Bone marrow (tissue), 2 donors: ENCODE data around the gene RNF14.

Source experiments
- DNase-seq, 2 donors: peaks; one replicate each; lab custom pipeline; 2025; lab: John Stamatoyannopoulos, UW

The RNF14 gene

DNA sequence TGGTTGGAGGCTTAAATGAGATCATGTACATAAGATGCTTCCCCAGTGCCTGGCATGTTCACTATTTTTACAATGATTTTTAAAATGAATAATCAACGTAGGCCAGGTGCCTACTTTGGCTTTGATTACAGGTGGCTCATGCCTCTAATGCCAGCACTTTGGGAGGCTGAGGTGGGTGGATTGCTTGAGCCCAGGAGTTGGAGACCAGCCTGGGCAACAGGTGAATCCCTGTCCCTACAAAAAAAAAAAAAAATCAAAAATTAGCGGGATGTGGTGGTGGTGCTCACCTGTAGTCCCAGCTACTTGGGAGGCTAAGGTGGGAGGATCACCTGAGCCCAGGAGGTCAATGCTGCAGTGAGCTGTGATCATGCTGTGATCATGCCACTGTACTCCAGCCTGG lies 20.1 kb upstream of the RNF14 start:
- DNase-seq = no peak

DNA sequence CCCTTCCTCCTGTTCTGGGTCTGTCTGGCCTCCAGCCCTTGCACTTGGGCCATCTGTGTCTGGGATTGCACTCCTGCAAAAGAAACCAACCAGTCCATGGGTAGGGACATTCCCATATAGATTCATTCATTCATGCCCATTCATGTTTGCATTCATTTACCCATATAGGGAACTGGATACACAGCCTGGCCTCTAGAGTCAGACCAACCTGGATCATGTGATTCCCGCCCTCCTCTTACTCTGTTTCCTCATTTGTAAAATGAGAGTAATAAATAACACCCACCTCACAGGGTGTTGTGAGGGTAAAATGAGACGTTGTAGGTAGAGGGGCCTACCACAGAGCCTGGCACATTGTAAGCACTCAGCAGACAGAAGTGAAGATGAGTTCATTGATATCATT lies 19.4 kb upstream of the RNF14 start:
- no peak for DNase-seq

DNA sequence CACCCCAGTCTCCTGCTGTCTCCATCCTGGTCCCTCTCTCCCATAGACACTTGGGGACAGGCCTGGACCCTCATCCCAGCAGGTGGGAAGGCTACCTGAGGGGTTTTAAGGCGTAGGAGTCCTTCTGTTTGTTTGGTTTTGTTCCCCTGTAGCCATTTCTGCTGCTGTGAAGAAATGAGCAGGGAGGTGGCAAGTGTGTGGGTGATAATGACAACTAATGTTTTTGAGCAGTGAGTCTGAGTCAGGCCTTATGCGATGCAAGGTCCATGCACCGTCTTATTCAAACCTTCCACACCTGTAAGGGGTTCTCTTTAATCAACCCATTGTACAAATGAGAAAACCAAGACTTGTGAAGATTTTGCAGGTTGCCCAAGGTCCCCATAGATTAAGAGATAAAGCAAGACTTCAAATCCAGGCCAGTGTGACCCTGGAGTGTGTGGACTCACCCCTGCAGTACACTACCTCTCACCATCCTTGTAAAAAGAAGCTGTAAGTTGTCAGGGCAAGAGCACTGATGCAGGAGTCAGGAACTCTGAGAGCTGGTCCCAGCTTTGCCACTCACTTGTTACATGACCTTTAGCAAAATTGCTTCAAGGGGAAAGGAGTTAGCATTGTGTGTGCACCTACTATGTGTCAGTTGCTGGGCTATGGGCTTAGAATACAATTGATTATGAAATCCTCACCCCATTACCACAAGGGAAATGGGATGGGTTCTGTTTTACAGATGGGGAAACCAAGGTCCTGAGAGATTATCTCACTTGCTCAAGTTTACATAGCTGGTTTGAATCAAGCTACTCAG lies 18.5 kb upstream of the RNF14 start:
- DNase-seq = no peak

DNA sequence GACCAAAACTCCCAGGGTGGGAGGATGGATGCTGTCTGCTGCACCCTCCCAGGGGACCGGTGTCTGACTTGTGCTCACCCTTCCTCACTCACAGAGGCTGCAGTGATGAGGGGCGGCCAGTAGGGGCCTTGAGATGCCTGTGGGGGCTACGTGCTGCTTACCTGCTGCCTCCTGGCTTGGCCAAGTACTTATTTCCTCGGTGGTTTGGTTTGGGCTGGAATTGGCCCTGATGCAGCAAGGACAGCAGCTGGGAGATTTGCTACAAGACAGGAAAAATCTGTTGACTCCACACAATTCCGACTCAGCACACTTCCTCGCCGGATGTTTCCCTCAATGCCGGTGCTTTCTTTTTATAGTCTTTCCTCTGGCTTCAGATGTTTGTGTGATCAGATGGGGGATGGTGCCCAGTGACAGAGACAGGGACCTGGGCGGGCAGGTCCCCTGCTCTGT lies 17.5 kb upstream of the RNF14 start:
- no peak for DNase-seq

DNA sequence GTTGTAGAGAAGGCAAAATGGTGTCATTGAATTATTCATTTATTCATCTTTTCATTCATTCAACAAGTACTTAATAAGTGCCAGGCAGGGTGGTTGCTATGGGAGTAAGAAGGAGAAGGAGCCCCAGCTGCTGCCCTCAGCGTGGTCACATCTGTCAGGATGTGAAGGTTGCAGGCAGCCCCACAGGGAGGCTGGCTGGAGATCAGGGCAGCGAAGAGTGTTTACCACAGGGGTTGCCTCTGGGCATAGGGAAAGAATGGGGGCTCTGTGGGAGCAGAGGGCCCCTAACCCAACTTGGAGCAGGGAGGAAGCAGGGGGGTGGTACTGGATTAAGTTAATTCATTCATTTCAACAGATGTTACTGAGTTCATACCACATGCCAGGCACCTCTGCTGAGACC lies 16.9 kb upstream of the RNF14 start:
- DNase-seq = no peak

DNA sequence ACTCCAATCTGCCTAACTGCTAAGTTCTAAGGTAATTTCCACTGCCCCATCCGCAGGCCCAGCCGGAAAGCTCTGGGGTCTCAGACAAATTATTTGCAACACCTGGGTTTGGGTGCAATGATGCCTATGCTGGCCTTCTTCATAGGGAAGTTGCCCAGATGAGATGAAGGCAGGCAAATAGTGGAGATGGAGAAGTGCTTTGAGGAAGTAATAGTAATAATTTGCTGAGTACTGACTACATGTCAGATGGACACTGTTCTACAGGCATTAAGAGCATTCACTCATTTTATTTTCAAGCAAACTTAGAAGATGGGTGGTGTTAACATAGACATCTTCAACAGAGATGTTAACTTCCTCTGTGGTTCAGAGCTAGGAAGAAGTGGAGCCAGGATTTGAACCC lies 14.7 kb upstream of the RNF14 start:
- no peak for DNase-seq

DNA sequence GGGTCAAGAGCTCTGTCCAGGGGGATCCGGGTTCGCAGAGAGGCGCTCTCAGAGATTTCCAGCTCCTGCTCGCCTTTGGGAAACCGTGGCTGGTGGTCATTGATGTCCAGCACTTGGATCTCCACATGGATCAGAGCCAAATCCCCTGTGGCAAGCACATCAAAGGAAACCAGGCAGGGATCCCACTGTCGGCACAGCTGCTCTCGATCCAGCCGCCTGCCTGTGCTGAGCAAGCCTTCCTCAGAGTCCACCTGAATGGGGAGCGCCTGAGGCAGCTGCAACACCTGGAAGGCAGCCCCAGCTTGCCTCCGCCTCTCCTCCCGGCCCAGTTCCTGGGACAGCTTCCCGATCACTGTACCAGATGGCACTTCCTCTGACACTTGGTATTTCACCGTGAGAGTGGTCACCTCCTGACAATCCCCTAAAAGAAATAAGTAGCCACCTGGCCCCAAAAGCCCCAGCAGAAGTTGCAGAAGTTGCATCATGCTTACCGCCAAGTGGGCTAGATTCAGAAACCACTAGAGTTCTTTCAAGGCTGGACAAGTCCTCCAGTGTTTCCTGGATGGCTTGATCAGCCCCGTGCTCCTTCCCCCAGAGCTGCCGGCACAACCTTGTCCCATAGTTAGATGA lies 11.4 kb upstream of the RNF14 start:
- DNase-seq = no peak

DNA sequence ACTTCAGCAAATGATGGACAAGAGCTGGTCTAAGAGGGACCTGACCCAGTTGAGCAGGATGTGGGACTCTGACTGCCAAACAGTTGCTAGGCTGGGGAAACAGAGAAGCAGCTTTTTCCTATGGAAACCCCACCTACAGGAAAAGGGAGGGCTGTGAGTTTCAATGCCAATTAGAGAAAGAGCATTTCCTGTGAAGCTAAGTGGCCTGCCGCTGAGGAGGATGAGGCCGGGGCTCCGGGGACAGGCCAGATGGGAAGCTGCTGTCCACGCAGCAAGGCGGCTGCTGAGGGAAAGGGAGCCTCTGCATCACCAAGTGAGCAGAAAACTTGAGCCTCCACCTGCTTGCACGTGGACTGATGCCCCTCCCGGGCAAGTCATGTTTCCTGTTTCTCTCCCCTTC lies 10.8 kb upstream of the RNF14 start, which contains the start of gene PCDH12:
Gene PCDH12, minus strand, starts transcription at position 90 of the 400 bp plus-strand sequence. CDS start 351 bp downstream, outside the sequence.
- peak in 1 of 2 donors; percentile 25 for DNase-seq

DNA sequence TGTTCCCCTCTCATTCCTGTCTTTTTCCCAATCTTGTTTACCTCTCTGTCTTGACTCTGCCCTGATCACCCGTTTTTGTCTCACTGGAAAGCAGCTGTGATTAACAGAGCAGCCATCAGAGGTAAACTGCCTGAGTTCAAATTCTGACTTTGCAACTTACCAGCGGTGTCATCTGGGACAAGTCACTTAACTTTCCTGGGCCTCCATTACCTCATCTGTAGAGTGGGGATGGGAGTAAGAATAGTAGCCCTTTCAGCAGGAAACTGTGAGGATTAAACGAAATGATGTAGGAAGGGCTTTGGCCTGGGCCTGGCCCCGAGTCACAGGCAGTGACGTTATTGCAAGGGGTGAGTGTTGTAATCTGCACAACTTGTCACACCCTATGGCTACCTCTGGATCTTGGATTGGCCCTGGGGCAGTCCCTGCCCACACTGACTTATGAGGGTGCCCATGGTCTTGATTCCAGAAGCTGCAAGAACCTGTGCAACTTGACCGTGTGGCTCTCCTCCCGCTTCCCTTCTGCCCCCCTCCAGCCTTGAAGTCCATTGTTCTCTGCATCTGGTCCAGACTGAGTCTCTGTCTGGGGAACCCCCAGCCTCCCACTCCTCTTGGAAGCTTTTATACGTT lies 10.2 kb upstream of the RNF14 start:
- peak in 1 of 2 donors; percentile 20 for DNase-seq

DNA sequence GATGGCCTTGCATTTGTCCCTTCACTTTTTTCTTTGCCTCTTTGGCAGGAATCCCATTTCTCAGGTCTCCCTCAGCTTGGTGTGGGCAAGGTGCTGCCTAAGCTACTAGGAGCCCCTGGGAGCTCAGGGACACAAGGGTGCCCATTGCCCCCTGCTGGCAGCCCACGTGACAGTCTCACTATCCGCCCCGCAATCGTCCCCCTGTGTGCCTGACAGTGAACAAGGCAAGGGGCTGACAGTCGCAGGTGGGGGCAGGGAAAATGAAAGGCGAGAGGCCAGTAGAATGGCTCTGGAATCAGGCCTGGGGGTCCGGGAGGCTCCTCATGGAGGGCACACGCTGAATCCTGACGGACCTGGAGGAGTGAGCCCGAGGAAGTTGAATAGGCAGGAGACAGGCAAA lies 8.9 kb upstream of the RNF14 start:
- DNase-seq = no peak

DNA sequence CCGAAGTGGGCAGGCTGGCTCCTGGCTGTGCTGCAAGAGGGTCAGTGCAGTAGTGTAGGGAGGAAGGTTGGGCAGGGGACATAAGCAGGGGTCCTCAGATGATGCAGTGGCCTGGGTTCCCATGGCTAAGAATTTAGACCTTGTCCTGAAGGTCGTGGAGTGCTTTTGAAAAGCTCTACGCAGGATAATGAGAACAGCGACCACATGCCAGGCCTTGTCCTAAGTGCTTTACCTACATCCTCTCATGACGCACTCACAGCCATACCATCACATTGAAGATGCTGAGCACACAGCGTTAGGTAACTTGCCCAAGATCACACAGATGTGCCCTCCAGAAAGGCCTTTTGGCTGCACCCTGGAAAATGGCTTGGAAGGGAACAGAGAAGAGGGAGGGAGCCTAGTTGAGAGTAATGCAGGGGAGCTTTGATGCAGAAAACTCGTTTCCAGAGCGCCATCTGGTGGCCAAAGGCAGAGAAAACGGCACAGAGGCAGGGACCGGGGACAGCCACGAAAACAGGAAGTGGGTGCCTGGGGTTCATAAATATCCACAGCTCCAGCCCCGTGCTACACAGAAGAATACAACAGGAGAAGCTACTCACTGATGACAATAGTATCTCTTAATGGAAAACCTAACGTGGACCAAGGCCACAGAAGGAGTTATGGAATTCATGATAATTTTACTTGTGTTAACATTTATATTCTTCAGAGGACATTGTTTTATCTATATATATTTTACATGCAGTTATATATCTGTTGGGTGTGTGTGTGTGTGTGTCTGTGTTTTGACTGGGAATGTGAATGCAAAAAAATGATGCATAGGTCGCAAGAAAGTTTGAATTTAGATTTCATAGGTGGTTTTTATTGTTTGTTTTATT lies 8.2 kb upstream of the RNF14 start:
- peak; percentile 69 to 90 for DNase-seq

DNA sequence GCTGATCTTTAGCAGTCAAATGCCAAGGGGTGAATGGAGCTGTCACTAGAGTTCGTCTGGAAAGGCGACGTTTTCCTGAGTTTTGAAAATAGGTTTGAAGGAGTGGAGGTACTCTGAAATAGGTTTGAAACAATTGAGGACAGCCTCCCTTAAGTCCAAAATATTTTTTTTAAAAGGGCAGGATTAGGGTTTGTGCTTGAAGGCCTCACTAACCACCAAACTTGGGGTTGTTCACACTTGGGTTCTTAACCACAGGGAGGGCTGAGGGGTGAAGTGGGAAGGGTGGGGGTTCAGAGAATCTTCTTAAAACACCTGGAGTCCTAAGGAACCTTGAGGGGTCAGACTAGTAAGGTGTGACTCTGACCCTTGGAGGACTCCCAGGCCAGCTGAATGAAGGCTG lies 7.4 kb upstream of the RNF14 start:
- DNase-seq = no peak

DNA sequence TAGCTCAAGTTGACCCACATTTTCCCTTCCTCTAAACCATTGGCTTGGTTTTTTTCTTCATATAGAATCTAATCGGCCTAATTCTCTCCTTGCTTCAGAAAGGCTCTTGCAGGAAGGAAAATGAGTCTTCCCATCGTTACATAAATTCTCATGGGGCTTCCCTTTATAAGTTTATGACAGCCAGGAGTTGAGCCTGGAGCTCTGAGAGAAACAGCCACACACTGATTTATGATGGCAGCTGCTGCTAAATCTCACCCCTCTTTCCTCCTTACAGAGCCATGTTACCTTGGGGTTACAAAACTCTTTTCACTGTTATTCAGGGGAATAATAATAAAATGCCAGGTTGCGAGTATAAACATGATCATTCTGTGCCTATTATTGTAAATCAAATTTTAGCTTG lies 5.2 kb upstream of the RNF14 start:
- DNase-seq = no peak

DNA sequence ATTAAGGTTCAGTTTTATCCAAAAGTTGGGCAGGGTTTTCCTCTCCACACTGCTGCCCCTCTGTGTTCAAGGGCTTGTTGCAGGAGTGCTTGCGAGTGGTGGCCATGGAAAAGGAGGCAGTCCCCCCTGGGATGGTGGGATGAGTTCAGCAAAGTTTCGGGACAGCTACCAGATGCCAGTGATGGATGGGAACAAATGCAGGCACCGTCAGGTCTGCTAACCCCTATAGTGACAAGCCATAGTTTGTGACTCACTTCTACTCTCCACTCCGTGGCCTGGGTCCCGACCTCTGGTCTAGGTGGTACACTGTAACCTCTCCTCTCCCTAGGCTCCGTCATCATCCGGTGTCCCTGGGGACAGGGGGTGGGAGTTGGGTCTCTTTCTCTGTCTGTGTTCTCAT lies 3.8 kb upstream of the RNF14 start:
- no peak for DNase-seq

DNA sequence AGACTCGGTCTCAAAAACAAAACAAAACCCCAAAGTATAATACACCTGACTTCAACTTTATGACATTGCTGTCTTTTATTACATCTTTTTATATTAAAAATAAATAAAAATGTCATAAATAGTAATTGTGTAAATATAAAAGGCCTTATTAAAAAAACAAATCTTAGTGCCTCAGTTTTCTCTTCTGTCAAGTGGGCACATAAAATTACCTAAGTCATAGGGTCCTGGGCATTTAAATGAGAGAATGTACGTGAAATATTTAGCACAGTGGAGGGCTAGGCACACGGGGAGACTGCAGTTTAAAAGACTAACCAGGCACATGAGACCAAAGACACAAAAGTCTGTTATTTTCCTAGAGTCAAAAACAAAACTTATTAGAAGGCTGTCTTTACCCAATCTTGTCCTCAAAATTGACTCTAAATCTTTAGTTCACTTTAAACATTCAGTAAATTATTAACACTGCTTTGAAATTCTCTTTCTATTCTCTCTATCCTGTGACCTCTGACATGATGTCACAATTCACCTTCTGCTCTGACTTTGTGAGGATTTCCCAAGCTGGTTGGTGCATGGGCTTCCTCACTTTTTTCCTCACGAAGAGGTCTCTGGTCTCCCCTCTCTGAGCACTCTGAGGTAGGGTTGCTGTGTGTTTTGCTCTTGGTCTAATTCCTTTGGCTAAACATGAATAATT lies 2.5 kb upstream of the RNF14 start:
- DNase-seq = no peak

DNA sequence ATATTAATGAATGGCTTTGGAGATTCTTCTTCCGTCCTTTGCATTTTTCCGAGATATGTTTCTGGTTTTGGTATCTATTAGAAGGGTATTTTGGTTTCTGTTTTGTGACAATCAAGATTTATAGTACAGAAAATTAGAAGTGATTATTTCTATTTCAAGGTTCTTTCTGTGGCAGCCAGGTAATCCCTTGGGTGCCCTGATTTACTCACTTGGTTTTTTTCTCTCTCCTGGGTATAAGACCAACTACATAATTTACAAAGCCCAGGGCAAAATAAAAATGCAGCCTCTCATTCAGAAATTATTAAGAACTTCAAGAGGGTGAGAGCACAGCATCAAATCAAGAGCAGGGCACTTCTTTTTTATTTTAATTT lies 2.0 kb upstream of the RNF14 start:
- DNase-seq = no peak

DNA sequence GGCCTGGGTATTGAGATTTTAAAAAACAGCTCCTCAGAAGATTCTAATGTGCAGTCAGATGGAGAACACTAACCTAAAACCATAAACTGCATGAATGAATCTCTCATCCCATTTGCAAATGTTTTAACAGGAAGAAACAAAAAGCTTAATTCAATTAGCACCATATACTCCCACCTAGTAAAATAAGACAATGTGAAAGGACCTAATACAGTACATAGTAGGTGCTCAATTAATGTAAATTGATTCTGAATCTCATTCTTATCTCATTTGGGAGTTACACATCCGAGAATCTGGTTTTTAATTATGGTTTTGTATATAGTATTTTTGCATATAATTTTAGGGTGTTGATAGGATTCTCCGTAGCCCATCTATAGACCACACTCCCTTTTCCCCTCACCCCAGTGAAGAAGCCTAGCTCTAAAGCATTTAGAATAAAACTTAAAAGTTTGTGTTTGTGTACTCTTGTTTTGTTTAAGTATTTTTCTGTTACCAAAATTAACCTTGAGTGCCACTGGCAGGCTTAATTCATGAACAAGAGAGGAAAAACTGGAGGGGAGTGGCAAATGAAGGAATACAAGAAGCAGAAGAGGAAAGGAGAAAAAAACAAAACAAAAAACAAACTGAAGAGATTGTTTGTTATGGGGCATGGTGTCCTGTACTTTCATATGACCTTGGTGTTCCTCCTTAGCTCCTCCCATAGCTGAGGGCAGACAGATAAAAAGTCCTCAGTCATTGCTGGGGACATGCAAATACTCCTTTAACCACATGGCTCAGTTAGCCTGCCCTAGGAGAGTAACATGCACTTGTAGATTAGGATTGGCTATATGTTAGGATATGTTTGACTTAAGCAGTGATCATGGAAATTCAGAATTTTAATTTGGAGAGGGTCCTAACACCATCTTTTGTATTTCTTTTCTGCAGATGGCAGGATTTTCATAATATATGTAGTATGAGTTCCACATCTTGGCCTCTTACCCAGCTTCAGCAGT lies 1.2 kb downstream of the RNF14 start:
- DNase-seq = peak in 1 of 2 donors; percentile 35

DNA sequence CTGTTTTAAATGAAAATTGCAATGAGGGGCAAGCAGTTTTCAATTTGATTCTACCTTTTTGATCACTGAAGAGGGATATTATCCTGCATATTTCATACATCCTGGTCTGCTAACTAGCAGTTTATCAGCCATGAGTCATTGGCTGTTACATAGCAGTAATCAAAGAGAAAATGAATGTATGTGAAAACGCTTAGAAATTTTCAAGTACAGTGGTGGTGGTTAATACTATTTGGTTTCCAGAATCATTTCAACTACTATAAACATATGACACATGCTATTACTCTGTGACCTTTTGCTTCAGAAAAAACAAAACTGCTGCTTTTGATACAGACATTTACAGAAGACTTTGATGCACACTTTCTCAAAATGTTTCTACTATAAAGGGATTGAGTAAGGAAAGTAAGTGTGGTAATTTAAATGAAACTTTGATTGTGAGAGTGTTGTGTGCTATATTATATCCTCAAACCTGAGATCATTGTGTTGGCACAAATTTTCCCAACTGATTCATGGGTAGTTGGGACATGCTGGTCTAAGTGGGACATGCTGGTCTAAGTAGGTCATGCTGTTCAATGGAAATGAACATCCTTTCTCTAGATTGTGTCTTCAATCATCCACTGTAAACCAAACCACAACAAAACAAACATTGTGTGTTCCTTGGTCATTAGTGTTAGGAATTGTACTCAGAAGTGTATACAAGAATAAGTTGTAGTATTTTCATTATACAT lies 5.1 kb downstream of the RNF14 start:
- DNase-seq = no peak

DNA sequence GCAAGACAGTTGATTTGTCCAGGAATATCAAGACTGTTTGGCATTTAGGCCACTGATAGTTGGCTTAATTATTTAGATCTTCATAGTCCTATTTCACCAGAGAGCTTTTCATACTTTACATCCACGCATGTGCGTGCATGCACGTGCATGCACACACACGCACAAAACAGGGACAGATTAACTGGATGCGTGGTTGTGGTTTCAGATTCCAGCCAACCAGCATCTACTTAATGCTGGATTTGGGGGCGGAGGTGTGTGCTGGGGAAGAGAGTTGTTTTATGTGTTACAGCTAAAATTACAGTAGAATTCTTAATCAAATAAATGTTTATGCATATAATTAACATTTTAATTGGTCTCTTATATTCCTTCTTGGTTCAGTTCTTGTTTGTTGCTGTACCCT lies 7.3 kb downstream of the RNF14 start:
- no peak for DNase-seq

DNA sequence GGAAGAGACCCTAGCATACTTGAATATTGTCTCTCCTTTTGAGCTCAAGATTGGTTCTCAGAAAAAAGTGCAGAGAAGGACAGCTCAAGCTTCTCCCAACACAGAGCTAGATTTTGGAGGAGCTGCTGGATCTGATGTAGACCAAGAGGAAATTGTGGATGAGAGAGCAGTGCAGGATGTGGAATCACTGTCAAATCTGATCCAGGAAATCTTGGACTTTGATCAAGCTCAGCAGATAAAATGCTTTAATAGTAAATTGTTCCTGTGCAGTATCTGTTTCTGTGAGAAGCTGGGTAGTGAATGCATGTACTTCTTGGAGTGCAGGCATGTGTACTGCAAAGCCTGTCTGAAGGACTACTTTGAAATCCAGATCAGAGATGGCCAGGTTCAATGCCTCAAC lies 9.5 kb downstream of the RNF14 start:
- no peak for DNase-seq
